ENCODE results near the gene CDKN2B.
"Not testable (repeated sequence)": the region's sequence is repeated elsewhere in the genome, so short reads cannot be mapped to it uniquely, and the experiment has no call there.

The CDKN2B gene, protein sequence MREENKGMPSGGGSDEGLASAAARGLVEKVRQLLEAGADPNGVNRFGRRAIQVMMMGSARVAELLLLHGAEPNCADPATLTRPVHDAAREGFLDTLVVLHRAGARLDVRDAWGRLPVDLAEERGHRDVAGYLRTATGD

DNA sequence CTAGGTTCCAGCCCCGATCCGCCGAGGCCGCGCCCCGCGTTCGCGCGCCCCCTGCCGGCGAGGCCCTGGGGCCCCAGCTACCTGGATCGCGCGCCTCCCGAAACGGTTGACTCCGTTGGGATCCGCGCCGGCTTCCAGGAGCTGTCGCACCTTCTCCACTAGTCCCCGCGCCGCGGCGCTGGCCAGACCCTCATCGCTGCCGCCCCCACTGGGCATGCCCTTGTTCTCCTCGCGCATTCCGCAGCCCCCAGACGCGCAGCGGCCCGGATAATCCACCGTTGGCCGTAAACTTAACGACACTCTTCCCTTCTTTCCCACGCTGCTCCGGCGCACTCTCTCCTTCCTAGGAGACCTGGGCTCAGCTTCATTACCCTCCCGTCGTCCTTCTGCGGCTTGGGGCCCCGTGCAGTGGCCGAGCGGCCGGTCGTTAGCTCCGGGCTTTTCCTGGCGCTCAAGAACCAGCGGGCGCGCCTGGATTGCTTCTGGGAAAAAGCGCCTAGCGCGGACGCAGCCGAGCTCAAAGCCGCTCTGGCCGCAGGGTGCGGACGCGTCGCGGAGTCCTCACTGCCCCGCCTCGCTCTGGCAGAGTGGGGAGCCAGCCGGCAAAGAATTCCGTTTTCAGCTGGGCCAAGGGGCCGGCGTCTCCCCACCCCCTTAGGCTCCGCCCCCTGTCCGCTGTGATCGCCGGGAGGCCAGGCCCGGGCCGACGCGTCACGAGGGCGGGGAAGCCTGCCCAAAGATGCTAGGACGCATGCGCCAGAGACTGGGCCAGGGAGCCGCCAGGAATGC lies at the start of gene CDKN2B:
CDKN2B (minus strand) TSS at position 589 of the 789 bp plus-strand sequence; CDS start at position 237, 352 bp downstream.
- Histone ChIP-seq H3K9ac (ENCODE audit: low read depth, low read length) (peak within 1 kb of the TSS; percentile 57; the same call in 1 of the 2 replicates), H3K27ac (ENCODE audit: low read length) (no peak within 1 kb of the TSS), H3K27me3 (ENCODE audit: insufficient read depth, low read length) (peaks cover 79% of the 10 kb centered on the region), H3K4me1 (ENCODE audit: insufficient read depth, low read length) (no peaks in the 10 kb centered on the region; the same call in 1 of the 2 replicates), H3K4me3 (ENCODE audit: low read length) (peak within 1 kb of the TSS; percentile 81), H3K36me3 (ENCODE audit: insufficient read depth, low read depth, low read length) (no peaks in the 10 kb centered on the region), H3K9me3 (ENCODE audit: insufficient read depth, low read depth, low read length) (no peaks in the 10 kb centered on the region)

DNA sequence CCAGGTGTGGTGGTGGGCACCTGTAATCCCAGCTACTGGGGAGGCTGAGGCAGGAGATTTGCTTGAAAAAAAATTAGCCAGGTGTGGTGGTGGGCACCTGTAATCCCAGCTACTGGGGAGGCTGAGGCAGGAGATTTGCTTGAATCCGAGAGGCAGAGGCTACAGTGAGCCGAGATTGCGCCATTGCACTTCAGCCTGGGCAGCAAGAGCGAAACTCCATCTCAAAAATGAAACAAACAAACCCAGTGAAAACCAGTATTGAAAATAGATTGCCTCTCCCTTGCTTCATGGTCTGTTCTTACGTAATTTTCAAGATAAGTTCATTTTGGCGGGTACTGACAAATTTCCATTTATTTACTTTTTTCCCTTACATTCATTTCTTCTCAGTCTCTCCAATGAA lies 48.9 kb upstream of the CDKN2B start:
- H3K4me1 ChIP-seq (ENCODE audit: insufficient read depth, low read length); H3K36me3 ChIP-seq (ENCODE audit: insufficient read depth, low read depth, low read length); H3K9ac ChIP-seq (ENCODE audit: low read depth, low read length); H3K9me3 ChIP-seq (ENCODE audit: insufficient read depth, low read depth, low read length); H3K27me3 ChIP-seq (ENCODE audit: insufficient read depth, low read length); H3K27ac ChIP-seq (ENCODE audit: low read length); H3K4me3 ChIP-seq (ENCODE audit: low read length): not testable (repeated sequence)

DNA sequence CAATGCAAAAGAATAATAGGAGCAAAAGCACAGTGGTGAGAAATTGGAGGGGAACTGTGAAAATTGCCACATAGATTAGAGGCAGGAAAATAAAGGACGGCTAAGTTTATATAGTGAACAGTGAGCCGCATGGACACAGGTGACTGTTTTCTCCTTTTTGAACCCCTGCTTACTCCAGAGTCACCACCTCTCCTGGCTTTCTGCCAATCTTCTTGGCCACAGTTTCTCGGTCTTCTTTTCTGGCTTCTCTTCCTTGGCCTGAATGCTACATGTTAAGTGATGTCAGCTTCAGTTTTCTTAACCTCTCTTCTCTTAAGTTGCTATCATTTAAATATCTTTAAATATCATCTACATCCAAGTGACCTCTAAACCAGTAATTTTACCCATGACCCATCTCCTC lies 47.3 kb upstream of the CDKN2B start:
- H3K27me3 ChIP-seq (ENCODE audit: insufficient read depth, low read length): no peaks in the 10 kb centered on the region
- H3K9me3 ChIP-seq (ENCODE audit: insufficient read depth, low read depth, low read length): no peaks in the 10 kb centered on the region
- no peak overlapping the region for H3K4me3 ChIP-seq (ENCODE audit: low read length)
- H3K9ac ChIP-seq (ENCODE audit: low read depth, low read length): no peak overlapping the region
- no peaks in the 10 kb centered on the region for H3K36me3 ChIP-seq (ENCODE audit: insufficient read depth, low read depth, low read length)
- H3K4me1 ChIP-seq (ENCODE audit: insufficient read depth, low read length): no peaks in the 10 kb centered on the region; the same call in 1 of the 2 replicates
- no peak overlapping the region for H3K27ac ChIP-seq (ENCODE audit: low read length)

DNA sequence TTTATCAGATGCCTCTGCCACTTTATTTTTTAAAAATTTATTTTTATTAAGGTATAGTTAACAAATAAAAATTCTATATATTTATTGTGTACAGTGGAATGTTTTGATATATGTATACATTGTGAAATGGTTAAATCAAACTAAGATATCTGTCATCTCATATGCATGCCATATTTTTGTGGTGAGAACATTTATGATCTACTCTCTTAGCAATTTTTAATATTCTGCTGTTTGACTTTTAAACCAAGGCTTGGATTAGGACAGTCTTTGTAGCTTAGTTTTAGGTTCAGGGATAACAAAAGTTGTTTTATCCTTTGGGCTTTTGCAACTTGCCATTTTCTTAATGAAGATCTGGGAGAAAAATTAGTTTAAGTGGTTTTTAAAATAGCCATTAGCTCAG lies 46.0 kb upstream of the CDKN2B start:
- Histone ChIP-seq H3K9ac (ENCODE audit: low read depth, low read length) (no peak overlapping the region), H3K4me1 (ENCODE audit: insufficient read depth, low read length) (no peaks in the 10 kb centered on the region; the same call in 1 of the 2 replicates), H3K9me3 (ENCODE audit: insufficient read depth, low read depth, low read length) (no peaks in the 10 kb centered on the region), H3K27me3 (ENCODE audit: insufficient read depth, low read length) (no peaks in the 10 kb centered on the region), H3K4me3 (ENCODE audit: low read length) (no peak overlapping the region), H3K36me3 (ENCODE audit: insufficient read depth, low read depth, low read length) (no peaks in the 10 kb centered on the region), H3K27ac (ENCODE audit: low read length) (no peak overlapping the region)

DNA sequence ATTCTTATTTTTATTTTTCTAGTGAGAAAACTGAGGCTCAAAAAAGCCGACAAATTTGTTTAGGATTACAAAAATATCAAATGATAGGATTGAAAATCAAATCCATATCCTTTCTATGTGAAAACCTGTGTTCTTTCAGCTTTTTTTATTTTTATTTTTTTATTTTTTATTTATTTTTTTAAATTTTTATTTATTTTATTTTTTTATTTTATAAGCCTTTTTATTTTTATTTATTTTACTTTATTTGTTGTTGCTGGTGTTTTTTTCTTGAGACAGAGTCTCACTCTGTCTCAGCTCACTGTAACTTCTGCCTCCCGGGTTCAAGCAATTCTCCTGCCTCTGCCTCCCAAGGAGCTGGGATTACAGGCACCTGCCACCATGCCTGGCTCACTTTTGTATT lies 45.4 kb upstream of the CDKN2B start:
- no peaks in the 10 kb centered on the region; the same call in 1 of the 2 replicates for H3K4me1 ChIP-seq (ENCODE audit: insufficient read depth, low read length)

DNA sequence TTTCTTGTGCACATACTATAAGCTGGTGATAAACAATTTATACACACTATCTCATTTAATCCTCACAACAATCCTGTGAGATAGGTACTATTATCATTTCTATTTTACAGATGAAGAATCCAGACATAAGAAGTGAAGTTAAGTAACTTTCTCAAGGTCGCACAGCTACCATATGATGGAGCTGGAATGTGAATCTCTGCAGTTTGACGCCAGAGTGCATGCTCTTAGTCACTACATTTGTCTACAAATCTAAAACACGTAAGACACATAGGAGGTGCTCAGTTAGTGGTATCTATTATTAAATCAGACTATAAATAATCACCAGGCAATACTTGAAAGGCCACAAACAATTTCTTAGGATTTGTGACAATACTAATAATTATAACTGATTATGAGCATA lies 45.0 kb upstream of the CDKN2B start:
- Histone ChIP-seq H3K4me3 (ENCODE audit: low read length) (no peak overlapping the region), H3K9ac (ENCODE audit: low read depth, low read length) (no peak overlapping the region), H3K36me3 (ENCODE audit: insufficient read depth, low read depth, low read length) (no peaks in the 10 kb centered on the region), H3K27me3 (ENCODE audit: insufficient read depth, low read length) (no peaks in the 10 kb centered on the region), H3K9me3 (ENCODE audit: insufficient read depth, low read depth, low read length) (no peaks in the 10 kb centered on the region), H3K4me1 (ENCODE audit: insufficient read depth, low read length) (no peaks in the 10 kb centered on the region; the same call in 1 of the 2 replicates), H3K27ac (ENCODE audit: low read length) (no peak overlapping the region)

More for the DNA sequence above, 45.4 kb upstream of the CDKN2B start:
- H3K27ac ChIP-seq (ENCODE audit: low read length): no peak overlapping the region
- H3K36me3 ChIP-seq (ENCODE audit: insufficient read depth, low read depth, low read length): no peaks in the 10 kb centered on the region
- H3K27me3 ChIP-seq (ENCODE audit: insufficient read depth, low read length): no peaks in the 10 kb centered on the region
- no peak overlapping the region for H3K4me3 ChIP-seq (ENCODE audit: low read length)
- H3K9ac ChIP-seq (ENCODE audit: low read depth, low read length): no peak overlapping the region
- no peaks in the 10 kb centered on the region for H3K9me3 ChIP-seq (ENCODE audit: insufficient read depth, low read depth, low read length)

DNA sequence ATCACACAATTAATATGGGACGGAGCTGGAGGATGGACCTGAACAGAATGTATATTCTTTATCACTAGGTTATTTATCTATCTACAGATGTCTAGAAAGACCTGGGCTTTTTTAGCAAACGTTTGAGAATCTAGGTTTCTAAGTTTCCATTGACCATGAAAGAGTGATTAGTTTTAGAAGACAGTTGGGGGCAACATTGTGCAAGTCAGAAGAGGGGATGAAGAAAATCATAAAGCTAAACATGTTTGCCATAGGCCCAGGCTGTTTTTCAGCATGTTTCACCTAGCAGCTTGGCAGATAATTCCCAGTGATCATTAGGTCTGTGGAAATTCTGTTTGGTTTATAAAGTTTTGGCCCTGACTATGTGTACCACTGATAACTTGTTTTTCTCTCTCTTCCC lies 44.1 kb upstream of the CDKN2B start:
- Histone ChIP-seq H3K36me3 (ENCODE audit: insufficient read depth, low read depth, low read length) (no peaks in the 10 kb centered on the region), H3K27ac (ENCODE audit: low read length) (no peak overlapping the region), H3K9me3 (ENCODE audit: insufficient read depth, low read depth, low read length) (no peaks in the 10 kb centered on the region), H3K9ac (ENCODE audit: low read depth, low read length) (no peak overlapping the region), H3K4me3 (ENCODE audit: low read length) (no peak overlapping the region), H3K4me1 (ENCODE audit: insufficient read depth, low read length) (no peaks in the 10 kb centered on the region; the same call in 1 of the 2 replicates), H3K27me3 (ENCODE audit: insufficient read depth, low read length) (no peaks in the 10 kb centered on the region)

DNA sequence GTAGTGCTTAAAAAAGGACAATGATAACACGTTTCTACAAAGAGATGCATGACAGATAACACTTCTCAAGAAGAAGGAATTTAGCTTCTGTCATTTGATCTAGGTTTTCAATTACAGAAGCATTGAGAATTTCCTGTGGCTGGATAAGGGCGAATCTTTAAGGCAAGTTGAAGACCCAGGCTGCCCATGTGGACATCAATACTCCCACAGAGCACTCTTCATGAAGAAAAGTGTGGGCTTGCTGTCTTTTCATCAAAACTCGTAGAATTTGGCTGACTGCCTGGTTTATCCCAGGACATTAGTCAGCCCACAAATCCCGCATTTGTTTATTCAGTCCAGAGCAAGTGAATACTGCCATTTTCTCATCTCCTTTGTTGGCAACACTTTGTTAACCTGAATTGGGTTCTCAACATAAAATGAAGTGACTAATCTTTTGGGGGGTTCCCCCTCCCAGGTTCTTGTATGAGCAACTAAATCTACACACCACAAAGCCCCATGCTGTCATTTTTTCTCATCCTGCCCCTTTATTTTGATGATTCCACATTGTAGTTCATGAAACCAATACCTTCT lies 43.4 kb upstream of the CDKN2B start:
- Histone ChIP-seq H3K27me3 (ENCODE audit: insufficient read depth, low read length) (no peaks in the 10 kb centered on the region), H3K9ac (ENCODE audit: low read depth, low read length) (no peak overlapping the region), H3K36me3 (ENCODE audit: insufficient read depth, low read depth, low read length) (no peaks in the 10 kb centered on the region), H3K9me3 (ENCODE audit: insufficient read depth, low read depth, low read length) (no peaks in the 10 kb centered on the region), H3K4me3 (ENCODE audit: low read length) (no peak overlapping the region), H3K4me1 (ENCODE audit: insufficient read depth, low read length) (no peaks in the 10 kb centered on the region; the same call in 1 of the 2 replicates), H3K27ac (ENCODE audit: low read length) (no peak overlapping the region)

DNA sequence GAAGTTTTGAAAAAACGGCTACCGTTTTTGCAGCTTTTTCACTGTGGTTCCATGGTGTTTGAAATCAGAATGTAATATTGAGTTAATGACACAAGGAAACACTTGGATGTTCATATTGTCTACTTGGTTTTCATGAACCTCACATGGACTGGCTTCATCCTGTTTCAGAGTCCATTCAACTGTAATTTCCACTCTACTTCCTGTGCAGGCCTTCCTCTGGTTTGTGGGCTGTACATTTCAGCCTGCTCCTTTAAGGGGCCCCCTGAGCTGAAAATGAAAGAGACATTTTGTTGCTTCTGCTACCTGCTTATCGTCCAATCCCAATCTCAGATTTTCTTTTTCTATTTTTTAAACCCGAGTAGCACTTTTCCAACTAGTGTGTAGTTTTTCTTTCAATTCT lies 41.8 kb upstream of the CDKN2B start:
- no peaks in the 10 kb centered on the region; the same call in 1 of the 2 replicates for H3K4me1 ChIP-seq (ENCODE audit: insufficient read depth, low read length)
- H3K4me3 ChIP-seq (ENCODE audit: low read length): no peak overlapping the region
- H3K9me3 ChIP-seq (ENCODE audit: insufficient read depth, low read depth, low read length): no peaks in the 10 kb centered on the region
- H3K27me3 ChIP-seq (ENCODE audit: insufficient read depth, low read length): no peaks in the 10 kb centered on the region
- no peak overlapping the region for H3K9ac ChIP-seq (ENCODE audit: low read depth, low read length)
- H3K27ac ChIP-seq (ENCODE audit: low read length): no peak overlapping the region
- H3K36me3 ChIP-seq (ENCODE audit: insufficient read depth, low read depth, low read length): no peaks in the 10 kb centered on the region

DNA sequence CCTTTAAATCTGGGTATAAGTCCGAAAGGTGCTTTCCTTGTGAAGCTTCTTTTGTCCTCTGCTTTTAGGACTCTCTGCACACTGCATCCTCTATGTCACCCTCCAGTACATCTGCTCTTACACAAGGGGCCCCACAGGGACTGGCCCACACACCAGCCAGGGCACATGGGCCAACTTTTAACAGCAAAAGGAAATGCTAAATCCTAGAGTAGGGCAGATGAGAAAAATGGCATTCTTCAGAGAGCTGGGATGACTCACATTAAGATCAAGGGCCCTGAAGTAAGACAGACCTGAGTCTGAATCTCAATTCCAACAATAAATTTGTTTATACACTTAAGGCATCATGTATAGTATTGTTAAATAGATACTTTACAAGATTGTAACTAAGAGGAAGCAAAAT lies 40.3 kb upstream of the CDKN2B start:
- H3K9me3 ChIP-seq (ENCODE audit: insufficient read depth, low read depth, low read length): no peaks in the 10 kb centered on the region
- no peaks in the 10 kb centered on the region for H3K36me3 ChIP-seq (ENCODE audit: insufficient read depth, low read depth, low read length)
- H3K27me3 ChIP-seq (ENCODE audit: insufficient read depth, low read length): no peaks in the 10 kb centered on the region
- H3K9ac ChIP-seq (ENCODE audit: low read depth, low read length): no peak overlapping the region
- no peaks in the 10 kb centered on the region; the same call in 1 of the 2 replicates for H3K4me1 ChIP-seq (ENCODE audit: insufficient read depth, low read length)
- H3K4me3 ChIP-seq (ENCODE audit: low read length): no peak overlapping the region
- H3K27ac ChIP-seq (ENCODE audit: low read length): no peak overlapping the region

DNA sequence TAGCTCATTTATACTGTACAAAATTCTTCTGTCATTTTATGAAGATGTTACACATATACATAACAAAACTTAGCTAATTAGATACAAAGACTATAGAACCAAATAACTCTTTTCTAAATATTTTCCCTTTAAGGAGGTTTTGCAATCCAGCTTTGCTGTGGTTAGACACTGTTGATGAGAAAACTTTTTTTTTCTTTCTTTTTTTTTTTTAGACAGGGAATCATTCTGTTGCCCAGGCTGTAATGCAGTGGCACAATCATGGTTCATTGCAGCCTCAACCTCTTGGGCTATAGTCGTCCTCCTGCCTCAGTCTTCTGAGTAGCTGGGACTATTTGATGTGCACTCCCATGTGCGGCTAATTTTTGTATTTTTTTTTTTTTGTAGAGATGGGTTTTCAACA lies 38.5 kb upstream of the CDKN2B start:
- H3K4me3 ChIP-seq (ENCODE audit: low read length): no peak overlapping the region
- no peak overlapping the region for H3K9ac ChIP-seq (ENCODE audit: low read depth, low read length)
- no peaks in the 10 kb centered on the region; the same call in 1 of the 2 replicates for H3K4me1 ChIP-seq (ENCODE audit: insufficient read depth, low read length)
- no peaks in the 10 kb centered on the region for H3K36me3 ChIP-seq (ENCODE audit: insufficient read depth, low read depth, low read length)
- H3K9me3 ChIP-seq (ENCODE audit: insufficient read depth, low read depth, low read length): no peaks in the 10 kb centered on the region
- no peak overlapping the region for H3K27ac ChIP-seq (ENCODE audit: low read length)
- no peaks in the 10 kb centered on the region for H3K27me3 ChIP-seq (ENCODE audit: insufficient read depth, low read length)

Data from iPS-20b (cell line).